ENCODE data around the gene NLRP8.
"Not testable (repeated sequence)": the region's sequence is repeated elsewhere in the genome, so short reads cannot be mapped to it uniquely, and the experiment has no call there.

NLRP8 gene

DNA sequence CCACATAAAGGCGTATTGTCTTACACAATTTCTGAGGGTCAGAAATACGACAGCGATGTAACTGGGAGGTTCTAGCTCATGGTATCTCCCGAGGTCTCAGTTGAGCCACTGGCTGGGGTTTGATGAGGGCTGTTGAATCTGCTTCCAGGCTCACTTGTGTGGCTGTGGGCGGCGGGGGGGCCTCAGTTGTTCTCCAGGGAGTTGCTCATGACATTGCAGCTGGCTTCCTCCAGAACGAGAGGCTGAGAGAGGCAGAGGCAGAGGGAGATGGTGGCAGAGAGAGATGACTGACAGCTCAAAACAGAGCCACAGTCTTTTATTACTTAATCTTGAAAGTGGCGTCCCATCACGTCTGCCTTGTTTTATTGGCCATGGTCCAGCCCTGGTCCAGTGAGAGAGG lies 32.8 kb downstream of the NLRP8 start:
- DNase-seq, result no peak

DNA sequence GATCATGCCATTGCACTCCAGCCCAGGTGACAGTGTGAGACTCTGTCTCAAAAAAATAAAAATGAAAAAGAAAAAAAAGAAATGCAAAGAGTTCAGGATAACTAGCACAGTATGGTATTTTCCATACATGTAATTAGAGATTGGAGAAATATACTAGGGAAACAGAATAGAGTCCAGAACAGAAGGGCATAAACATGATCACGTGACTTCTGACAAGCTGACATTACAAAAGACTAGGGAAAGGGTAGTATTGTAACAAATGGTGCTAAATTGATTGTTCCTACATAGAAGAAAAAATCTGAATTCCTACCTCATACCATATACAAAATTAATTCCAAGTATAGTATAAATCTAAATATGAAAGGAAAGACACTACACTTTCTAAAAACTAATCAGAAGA lies 37.6 kb downstream of the NLRP8 start:
- no peak for DNase-seq

DNA sequence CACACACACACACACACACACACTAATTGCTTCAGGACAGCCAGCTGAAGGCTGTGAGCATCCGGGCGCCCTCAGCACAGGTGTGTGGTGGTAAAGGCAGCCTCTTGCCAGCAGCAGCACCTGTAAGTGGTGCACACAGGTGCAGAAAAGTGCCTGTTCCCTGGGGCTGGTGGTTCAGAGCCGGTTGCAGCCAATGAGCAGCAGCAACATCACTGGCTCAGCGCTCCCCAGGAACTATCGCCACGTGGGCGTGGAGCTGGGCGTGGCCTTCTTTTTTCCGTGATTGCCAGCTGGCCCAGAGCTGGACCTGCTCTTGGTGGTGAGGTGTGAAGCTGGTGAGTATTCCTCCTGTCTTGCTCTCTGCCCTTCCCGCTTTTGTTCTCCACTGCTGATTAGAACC lies 38.9 kb downstream of the NLRP8 start, which contains the start of gene NLRP5:
Gene NLRP5 (plus strand): TSS at position 289 of the 400 bp plus-strand sequence.
- DNase-seq, result no peak

DNA sequence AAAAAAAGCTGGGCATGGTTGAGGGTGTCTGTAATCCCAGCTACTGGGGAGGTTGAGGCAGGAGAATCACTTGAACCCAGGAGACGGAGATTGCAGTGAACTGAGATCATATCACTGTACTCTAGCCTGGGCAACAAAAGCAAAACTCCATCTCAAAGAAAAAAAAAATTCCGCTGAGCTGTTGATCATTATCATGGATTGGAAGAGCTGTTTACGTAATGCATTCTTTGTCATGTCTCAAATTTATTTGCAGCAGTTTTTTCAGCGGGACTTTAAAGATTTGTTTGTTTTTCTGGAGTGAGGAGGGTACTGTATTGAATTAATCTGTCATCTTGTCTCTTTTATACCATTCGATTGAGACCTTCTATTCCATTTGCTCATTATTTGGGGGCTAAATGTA lies 43.2 kb downstream of the NLRP8 start:
- no peak for DNase-seq

DNA sequence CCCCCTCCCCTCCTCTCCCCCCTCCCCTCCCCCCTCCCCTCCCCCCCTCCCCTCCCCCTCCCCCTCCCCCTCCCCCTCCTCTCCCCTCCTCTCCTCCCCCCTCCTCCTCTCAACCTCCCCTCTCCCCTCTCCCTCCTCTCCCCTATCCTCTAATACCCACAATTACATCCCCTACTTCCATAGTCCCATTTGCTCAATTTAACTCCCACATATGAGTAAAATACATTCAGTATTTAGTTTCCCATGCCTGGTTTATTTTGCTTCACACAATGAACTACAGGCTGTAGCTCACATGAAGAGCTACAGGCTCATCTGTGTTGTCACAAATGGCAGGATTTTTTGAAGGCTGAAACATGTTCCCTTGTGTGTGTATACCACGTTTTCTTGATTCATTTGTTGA lies 45.9 kb downstream of the NLRP8 start:
- DNase-seq, result no peak

- no peak for DNase-seq
Observed at GRCh38 chr19:56014765-56015164, 67.1 kb downstream of the NLRP8 start.

DNA sequence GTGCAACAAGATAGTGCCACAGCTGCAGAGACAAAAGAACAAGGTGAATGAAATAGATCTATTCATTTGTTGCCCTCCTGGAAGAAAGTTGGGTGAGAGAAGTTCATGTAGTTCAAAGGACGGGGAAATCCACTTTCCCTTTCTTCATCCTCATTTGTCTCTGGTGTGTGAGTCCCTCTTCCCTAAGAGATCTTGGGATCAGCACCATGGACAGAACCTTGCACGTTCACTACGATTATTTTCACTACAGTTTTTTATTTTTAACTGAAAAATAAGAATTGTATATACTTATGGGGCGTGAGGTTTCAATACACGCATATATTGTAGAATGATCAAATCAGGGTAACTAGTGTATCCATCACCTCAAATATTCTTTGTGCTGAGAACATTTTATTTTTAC lies 68.1 kb downstream of the NLRP8 start:
- DNase-seq, result no peak

GRCh38 chr19:56019325-56019724 lies 71.7 kb downstream of the NLRP8 start:
- not testable (repeated sequence) for DNase-seq

GRCh38 chr19:56020355-56020975 lies 72.8 kb downstream of the NLRP8 start:
- not testable (repeated sequence) for DNase-seq

- DNase-seq, result no peak
Observed at GRCh38 chr19:56026769-56027168, 79.1 kb downstream of the NLRP8 start.

Measured in EL (cell line).